ENCODE data around the gene S1PR3. TPM values are rescaled to one million over a fixed set of nuclear protein-coding genes. Genes with fewer than 3 reads are reported as not detected.

S1PR3 gene
- total RNA-seq, 4 donors from 2014 or later = 5.6 to 8.1 (median 6.0) TPM

DNA sequence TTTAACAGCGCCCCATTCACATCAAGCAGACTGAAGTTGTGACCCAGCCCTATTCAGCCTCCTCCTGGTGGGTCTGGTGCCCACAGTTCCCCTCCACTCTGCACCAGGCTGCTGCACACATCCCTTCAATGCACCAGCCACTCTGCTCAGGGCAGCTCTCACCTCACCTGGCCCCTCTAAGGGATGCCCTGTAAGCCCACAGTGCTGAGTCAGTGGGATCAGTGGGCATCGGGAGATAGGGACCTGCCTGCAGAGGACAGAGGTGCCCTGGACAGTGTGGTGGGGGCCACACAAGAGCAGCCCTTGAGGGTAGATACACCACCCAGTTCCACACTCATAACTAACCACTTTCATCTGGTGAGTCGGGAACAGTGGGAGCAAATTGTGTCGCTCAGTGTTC lies 38.3 kb upstream of the S1PR3 start:
- H3K9me3 ChIP-seq = no peaks in the 10 kb centered on the region
- intact Hi-C loops (cut with DNase I) = no loop called here
- no peaks in the 10 kb centered on the region for H3K36me3 ChIP-seq
- TF ChIP-seq POLR2A (IDR thresholded peaks at IDR 0.05) = no peak
- TF ChIP-seq, protein P1, sequence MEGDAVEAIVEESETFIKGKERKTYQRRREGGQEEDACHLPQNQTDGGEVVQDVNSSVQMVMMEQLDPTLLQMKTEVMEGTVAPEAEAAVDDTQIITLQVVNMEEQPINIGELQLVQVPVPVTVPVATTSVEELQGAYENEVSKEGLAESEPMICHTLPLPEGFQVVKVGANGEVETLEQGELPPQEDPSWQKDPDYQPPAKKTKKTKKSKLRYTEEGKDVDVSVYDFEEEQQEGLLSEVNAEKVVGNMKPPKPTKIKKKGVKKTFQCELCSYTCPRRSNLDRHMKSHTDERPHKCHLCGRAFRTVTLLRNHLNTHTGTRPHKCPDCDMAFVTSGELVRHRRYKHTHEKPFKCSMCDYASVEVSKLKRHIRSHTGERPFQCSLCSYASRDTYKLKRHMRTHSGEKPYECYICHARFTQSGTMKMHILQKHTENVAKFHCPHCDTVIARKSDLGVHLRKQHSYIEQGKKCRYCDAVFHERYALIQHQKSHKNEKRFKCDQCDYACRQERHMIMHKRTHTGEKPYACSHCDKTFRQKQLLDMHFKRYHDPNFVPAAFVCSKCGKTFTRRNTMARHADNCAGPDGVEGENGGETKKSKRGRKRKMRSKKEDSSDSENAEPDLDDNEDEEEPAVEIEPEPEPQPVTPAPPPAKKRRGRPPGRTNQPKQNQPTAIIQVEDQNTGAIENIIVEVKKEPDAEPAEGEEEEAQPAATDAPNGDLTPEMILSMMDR (IDR thresholded peaks at IDR 0.05) = no peak
- no peak overlapping the region for H3K27ac ChIP-seq
- 86 to 96% methylated on average over 4 of the region's 4 CpGs for WGBS, 2 donors
- no peak for DNase-seq
- no peaks in the 10 kb centered on the region for H3K27me3 ChIP-seq
- H3K4me3 ChIP-seq (replicated peaks in 1 of 3) = no peak overlapping the region
- peaks cover 6 to 18% of the 10 kb centered on the region in 2 donors for H3K4me1 ChIP-seq

DNA sequence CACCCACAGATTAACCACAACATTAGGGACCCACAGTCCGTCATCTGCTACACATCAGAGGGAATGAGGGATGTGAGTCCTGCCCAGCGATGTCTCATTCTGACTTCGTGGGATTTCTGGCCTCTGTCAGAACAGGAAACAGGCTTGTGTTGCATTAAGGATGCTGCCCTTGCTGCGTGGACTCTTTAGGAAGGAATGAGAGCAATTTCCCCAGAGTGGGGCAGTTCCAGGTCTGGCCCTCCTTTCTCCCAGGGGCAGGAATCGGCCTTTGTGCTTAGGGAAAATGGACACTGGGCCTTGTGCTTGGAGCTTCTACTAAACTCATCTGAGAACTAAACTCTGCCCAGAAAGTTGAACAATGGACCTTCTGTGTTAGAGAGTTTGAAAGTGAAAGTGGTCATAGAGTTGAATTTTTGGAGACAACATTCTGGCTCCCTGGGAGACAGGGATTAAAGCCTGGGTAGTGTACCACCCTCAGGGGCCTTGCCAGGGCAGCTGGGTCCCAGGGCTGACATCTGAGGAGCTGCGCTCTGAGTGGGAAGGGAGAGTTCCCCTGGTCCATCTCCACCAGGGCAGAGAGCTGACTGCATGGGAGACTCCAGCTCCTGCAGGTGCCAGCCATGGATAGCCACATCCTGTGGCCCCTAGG lies 37.8 kb upstream of the S1PR3 start:
- H3K9me3 ChIP-seq = no peaks in the 10 kb centered on the region
- H3K27me3 ChIP-seq = no peaks in the 10 kb centered on the region
- intact Hi-C loops (cut with DNase I) = no loop called here
- no peaks in the 10 kb centered on the region for H3K36me3 ChIP-seq
- H3K27ac ChIP-seq = no peak overlapping the region
- TF ChIP-seq POLR2A (IDR thresholded peaks at IDR 0.05) = no peak
- TF ChIP-seq, protein P1 (IDR thresholded peaks at IDR 0.05) = no peak
- no peak for DNase-seq
- no peak overlapping the region for H3K4me3 ChIP-seq (replicated peaks in 1 of 3)
- H3K4me1 ChIP-seq = peaks cover 6 to 18% of the 10 kb centered on the region in 2 donors
- WGBS, 2 donors = 75 to 88% methylated on average over 6 of the region's 6 CpGs

DNA sequence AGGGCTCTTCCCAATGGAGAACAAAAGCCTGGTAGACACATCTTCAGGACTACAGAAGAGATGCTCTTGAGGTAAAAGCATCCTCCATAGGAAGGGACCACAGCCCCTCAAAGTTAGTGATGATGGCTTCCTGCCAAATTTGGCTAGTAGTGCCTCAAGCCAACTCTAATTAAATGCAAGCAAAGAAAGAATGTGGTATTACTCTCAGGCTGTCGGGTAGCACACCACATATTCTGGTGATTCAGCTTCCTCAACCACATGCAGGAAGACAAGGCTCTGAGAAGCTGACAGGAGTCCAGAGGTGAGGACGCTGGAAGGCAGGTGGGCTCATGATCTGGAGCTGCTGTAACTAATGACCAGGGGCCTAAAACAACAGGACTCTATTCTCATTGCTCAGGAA lies 37.2 kb upstream of the S1PR3 start:
- Histone ChIP-seq H3K4me1 (peaks cover 6 to 18% of the 10 kb centered on the region in 2 donors), H3K4me3 (replicated peaks in 1 of 3) (no peak overlapping the region), H3K9me3 (no peaks in the 10 kb centered on the region), H3K27ac (no peak overlapping the region), H3K27me3 (no peaks in the 10 kb centered on the region), H3K36me3 (no peaks in the 10 kb centered on the region)
- TF ChIP-seq, protein P1 (IDR thresholded peaks at IDR 0.05) = no peak
- no peak for TF ChIP-seq POLR2A (IDR thresholded peaks at IDR 0.05)
- WGBS, 2 donors = 78 to 84% methylated on average over 2 of the region's 2 CpGs
- no peak for DNase-seq
- intact Hi-C loops (cut with DNase I) = no loop called here

DNA sequence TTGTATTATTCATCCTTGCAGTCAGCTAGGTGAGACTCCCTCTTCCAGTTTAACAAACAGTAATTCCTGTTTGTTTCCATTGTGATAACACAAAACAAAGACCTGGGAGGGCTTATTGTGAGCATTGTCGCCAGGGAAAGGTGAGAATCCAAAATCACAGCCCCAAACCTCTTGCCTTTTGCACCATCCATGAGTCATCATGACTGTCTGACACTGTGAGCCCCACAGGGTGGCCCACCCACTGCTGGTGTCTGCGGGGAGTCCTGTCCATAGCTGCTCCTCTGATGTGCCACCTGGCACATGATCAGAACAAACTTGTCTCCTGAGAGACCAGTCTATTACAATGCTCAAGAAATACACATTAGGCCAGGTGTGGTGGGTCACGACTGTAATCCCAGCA lies 33.7 kb upstream of the S1PR3 start:
- intact Hi-C loops (cut with DNase I) = no loop called here
- 85 to 100% methylated on average over 2 to 3 of the region's 3 CpGs for WGBS, 2 donors

More for the DNA sequence above, 33.7 kb upstream of the S1PR3 start:
- Histone ChIP-seq H3K4me3 (replicated peaks in 1 of 3) (no peak overlapping the region), H3K27ac (no peak overlapping the region), H3K9me3 (no peaks in the 10 kb centered on the region), H3K4me1 (no peaks in the 10 kb centered on the region), H3K36me3 (no peaks in the 10 kb centered on the region), H3K27me3 (no peaks in the 10 kb centered on the region)
- no peak for DNase-seq
- no peak for TF ChIP-seq POLR2A (IDR thresholded peaks at IDR 0.05)
- TF ChIP-seq, protein P1 (IDR thresholded peaks at IDR 0.05) = no peak

Data from thyroid gland (tissue), 4 donors.